ENCODE results near the gene OBSCN.

Gene OBSCN

DNA sequence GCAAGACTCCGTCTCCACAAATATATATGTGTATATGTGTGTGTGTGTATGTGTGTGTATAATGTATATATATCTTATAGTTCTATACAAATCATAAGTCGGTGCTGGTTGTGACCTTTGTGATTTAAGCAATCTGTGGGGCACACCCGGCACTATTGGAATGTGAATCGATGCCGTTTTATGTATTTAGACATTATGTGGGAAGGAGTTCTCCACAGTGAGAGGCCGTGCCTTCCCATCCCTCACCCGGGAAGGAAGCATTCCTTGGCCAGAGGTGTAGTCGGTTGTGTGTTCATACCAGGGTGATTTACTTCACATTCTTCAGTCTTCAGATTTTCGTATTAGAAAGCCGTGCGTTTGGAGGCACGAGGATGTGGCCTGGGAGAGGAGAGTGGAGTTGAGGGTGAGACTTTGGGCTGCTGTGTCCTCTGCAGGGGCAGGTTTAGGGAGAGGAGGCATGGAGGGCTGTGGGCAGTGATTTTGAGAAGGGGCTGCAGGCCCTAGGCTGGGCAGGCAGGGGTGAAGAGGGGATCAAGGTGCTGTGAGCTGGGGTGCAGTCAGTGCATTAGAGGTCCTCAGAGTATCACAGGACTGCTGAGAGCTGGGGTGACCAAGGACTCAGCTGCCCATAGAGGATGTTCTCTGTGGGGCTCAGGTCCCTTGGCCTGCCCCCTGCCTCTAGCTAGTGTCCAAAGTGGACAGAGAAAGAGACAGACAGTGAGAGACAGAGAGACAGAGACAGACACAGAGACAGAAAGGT, 141.0 kb downstream of the OBSCN start:
- Mint-ChIP-seq H3K27ac (peak overlapping the region; percentile 74), H3K27me3 (no peaks in the 10 kb centered on the region), H3K36me3 (peaks cover 5% of the 10 kb centered on the region), H3K4me1 (no peaks in the 10 kb centered on the region), H3K4me3 (no peak overlapping the region), H3K9me3 (no peaks in the 10 kb centered on the region)

DNA sequence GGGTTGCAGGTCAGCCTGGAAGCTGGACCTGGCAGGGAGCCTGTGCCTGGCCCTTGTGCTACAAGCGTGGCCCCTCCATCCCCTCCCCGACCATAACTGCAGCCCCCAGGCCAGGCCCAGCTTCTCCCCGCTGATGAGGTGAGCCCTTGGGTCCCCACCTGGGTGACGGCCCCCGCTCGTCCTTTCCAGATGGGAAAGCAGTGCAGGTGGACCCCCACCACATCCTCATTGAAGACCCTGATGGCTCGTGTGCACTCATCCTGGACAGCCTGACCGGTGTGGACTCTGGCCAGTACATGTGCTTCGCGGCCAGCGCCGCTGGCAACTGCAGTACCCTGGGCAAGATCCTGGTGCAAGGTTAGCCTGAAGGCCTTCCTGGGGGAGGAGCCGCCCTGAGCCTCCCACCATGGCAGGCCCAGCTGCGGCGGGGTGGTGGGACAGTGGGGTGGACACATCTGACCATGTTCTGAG, 141.9 kb downstream of the OBSCN start:
- Mint-ChIP-seq H3K36me3 (peaks cover 2% of the 10 kb centered on the region), H3K27ac (no peak overlapping the region), H3K4me3 (no peak overlapping the region), H3K9me3 (no peaks in the 10 kb centered on the region), H3K27me3 (no peaks in the 10 kb centered on the region), H3K4me1 (no peaks in the 10 kb centered on the region)

DNA sequence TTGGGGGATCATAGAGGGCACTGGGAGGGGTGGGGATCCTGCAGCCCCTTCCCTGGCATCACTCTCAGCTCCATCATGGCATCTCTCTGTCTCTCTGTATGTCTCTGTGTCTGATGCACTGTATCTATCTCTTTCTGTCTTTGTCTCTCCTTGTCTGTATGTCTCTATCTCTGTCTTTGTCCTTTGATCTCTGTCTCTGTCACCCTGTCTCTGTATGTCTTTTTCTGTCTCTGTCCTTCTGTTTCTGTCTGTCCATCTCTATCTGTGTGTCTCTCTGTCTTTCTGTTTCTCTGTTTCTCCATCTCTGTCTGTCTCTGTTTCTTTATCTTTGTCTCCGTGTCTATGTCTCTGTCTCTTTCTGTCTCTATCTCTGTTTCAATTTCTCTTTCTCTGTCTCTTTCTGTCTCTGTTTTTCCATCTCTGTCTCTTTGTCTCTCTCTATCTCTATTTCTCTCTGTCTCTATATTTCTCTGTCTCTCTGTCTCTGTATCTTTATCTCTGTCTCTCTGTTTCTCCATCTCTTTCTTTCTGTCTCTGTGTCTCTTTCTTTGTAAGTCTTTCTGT, 142.4 kb downstream of the OBSCN start:
- Mint-ChIP-seq H3K27me3 (no peaks in the 10 kb centered on the region), H3K9me3 (no peaks in the 10 kb centered on the region), H3K27ac (no peak overlapping the region), H3K4me3 (no peak overlapping the region), H3K36me3 (peaks cover 2% of the 10 kb centered on the region), H3K4me1 (no peaks in the 10 kb centered on the region)

DNA sequence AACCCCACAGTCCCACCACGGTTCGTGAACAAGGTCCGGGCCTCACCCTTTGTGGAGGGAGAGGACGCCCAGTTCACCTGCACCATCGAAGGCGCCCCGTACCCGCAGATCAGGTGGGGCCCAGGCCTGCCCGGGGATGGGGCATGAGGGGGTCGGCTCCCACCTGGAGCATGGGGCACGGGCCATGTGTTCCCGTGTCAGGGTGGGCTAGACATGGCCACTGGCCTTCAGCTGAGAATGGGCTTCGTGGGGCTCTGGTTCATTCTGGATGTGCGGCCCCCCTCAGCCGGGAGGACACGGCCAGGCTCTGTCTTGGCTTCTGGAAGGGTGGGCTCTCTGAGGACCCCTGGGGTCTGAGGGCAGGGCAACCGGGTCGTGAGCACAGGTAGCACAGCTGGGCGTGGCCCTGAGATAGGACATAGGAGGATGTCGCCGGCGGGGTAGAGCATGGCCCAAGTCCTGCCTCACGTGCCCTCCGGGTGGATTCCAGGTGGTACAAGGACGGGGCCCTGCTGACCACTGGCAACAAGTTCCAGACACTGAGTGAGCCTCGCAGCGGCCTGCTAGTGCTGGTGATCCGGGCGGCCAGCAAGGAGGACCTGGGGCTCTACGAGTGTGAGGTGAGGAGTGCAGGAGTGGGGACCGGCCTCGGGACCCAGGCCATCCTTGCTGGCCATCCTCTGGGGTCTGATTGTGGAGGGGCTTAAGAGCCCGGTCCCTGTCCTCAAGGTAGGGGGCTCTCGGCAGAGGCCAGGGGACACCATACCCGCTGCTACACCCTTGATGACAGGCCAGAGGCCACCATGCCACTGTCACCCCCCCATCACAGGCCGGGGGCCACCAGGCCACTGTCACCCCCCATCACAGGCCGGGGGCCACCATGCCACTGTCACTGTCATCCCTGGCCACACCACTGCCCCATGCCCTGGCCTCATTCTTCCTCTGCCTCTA, 143.3 kb downstream of the OBSCN start:
- no peaks in the 10 kb centered on the region for H3K27me3 Mint-ChIP-seq
- H3K27ac Mint-ChIP-seq: no peak overlapping the region
- no peaks in the 10 kb centered on the region for H3K9me3 Mint-ChIP-seq

DNA sequence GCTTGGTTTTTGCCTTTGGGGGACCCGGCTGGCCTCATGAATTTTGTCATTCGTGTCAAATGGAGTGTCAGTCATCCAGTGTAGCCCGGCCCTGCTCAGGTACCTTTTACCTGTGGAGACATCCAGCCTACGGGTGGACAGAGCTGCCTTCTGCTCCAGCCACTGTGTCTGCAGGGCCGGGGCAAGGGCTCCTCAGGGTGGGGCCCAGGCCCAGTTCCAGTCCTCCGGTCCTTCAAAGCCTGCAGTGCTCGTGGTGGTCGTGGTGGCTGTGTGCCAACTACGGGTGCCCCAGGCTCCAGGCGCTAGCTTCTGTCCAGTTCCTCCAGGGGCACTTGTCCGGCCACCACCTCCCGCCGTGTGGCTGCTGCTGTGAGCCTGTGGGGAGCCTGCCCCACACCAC, 144.0 kb downstream of the OBSCN start:
- Mint-ChIP-seq H3K27me3 (no peaks in the 10 kb centered on the region), H3K36me3 (peaks cover 2% of the 10 kb centered on the region), H3K4me1 (no peaks in the 10 kb centered on the region), H3K9me3 (no peaks in the 10 kb centered on the region), H3K4me3 (no peak overlapping the region), H3K27ac (no peak overlapping the region)

More for the DNA sequence above, 143.3 kb downstream of the OBSCN start:
- Mint-ChIP-seq H3K4me1 (no peaks in the 10 kb centered on the region), H3K36me3 (peaks cover 2% of the 10 kb centered on the region), H3K4me3 (no peak overlapping the region)

DNA sequence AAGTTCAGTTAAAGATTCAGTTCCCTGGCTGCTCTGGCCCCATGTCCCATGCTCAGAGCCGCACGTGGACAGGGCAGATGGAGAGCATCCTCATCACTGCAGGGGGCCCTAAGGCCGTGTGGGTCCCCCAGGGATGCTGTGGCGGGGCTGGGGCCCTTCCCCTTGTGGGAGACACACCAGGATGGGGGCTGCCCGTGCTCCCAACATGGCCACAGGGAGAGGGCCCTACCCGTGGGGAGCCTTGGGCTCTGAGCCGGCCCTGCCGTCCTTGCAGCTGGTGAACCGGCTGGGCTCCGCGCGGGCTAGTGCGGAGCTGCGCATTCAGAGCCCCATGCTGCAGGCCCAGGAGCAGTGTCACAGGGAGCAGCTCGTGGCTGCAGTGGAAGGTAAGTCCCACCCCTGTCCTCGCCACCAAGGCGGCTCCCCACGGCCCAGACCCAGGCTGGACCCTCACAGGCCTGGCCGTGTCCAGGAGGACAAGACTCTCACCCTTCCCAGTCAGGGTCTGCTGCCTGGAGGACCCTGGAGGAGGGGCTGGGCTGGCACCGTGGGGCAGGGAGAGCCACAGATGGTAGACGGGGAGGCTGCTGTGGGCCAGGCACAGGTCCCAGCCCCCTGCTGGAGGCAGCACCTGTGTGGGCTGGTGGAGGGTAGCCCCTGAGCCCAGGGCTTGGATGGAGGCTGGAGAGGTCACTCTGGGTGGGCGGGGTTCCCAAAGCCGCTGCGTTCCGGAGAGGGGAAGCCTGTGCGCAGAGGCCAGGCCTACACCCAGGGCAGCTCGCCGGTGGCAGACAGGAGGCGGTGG, 145.0 kb downstream of the OBSCN start:
- no peak overlapping the region for H3K4me3 Mint-ChIP-seq
- H3K27me3 Mint-ChIP-seq: no peaks in the 10 kb centered on the region
- no peaks in the 10 kb centered on the region for H3K4me1 Mint-ChIP-seq
- no peak overlapping the region for H3K27ac Mint-ChIP-seq
- H3K36me3 Mint-ChIP-seq: peaks cover 2% of the 10 kb centered on the region
- H3K9me3 Mint-ChIP-seq: no peaks in the 10 kb centered on the region

DNA sequence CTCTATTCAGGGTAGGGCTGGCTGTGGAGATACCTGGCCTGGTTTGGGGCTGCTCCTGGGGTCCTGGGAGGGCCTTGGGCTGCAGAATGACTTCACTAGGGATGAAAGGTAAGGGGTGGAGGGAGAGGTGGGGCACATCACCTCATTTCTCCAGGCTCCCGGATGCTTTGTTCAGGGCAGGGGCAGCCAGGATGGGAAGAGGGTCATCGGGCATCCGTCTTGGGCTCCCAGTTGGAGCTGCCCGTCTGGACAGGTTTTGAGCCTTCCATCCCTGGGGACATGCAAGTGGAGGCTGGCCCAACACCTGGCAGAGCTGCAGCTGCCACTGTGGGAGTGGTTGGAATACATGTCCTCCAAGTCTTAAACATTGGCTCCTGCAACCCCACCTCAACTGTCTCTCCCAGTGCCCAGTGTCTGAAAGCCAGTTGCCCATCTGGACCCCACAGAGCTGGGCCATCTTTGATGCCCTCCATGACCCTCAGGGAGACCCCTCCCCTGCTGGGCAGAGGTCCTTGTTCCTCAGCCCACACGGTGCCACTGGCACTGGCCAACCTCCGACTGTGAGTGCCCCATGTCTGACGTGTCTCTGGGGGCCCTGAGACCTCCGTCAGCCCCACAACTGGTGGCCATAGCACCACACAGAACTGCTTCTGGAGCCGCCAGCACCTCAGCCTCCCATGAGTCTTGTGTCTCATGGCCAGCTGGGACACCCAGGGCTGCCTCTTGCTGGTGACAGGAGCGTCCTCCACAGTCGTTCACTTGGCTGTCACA, 145.9 kb downstream of the OBSCN start:
- no peaks in the 10 kb centered on the region for H3K9me3 Mint-ChIP-seq

DNA sequence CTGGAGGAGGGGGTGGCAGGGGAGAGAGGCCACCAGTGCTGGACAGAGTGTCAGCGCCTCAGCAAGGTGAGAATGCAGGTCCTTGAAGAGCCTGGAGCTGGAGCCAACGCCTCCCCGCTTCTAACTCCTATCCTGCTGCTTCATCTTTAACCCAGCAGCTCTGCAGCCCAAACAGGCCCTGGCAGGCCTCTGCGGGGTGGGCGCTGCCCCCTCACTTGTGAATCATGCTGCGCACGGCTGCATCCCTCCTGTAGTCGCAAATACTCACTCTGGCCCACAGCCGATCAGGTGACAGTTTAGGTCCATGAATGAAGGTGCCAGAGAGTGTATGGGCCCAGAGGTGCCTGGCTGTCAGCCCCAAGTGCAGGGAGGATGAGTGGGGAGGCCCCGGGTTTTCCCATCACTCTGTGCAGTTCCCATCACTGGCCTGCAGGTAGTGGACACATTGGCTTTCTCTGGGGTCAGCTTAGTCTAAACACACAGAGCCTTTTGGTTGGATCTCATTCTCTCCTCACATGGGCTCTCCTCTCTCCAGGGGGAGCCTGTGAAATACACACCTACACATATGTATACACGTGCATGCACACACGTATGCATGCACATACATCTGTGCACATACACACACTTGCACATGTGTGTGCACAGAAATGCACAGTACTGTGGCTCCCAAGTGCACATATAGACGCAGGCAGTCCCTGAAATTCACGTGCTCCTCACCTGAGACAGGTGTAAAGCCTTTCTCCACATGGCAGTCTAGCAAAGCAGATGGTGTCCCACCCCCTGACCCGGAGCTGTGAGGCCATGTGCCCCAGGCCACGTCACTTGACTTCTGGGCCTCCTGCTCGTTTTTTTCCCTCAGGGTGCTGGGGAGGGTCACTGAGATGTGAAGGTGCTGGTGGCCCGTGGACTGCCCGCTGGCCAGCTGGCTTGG, 146.8 kb downstream of the OBSCN start:
- Mint-ChIP-seq H3K9me3 (no peaks in the 10 kb centered on the region), H3K27ac (peak overlapping the region; percentile 41), H3K4me3 (no peak overlapping the region), H3K27me3 (no peaks in the 10 kb centered on the region), H3K36me3 (peaks cover 2% of the 10 kb centered on the region), H3K4me1 (no peaks in the 10 kb centered on the region)

More for the DNA sequence above, 145.9 kb downstream of the OBSCN start:
- H3K4me3 Mint-ChIP-seq: no peak overlapping the region
- no peaks in the 10 kb centered on the region for H3K27me3 Mint-ChIP-seq
- no peaks in the 10 kb centered on the region for H3K4me1 Mint-ChIP-seq
- no peak overlapping the region for H3K27ac Mint-ChIP-seq
- peaks cover 2% of the 10 kb centered on the region for H3K36me3 Mint-ChIP-seq

DNA sequence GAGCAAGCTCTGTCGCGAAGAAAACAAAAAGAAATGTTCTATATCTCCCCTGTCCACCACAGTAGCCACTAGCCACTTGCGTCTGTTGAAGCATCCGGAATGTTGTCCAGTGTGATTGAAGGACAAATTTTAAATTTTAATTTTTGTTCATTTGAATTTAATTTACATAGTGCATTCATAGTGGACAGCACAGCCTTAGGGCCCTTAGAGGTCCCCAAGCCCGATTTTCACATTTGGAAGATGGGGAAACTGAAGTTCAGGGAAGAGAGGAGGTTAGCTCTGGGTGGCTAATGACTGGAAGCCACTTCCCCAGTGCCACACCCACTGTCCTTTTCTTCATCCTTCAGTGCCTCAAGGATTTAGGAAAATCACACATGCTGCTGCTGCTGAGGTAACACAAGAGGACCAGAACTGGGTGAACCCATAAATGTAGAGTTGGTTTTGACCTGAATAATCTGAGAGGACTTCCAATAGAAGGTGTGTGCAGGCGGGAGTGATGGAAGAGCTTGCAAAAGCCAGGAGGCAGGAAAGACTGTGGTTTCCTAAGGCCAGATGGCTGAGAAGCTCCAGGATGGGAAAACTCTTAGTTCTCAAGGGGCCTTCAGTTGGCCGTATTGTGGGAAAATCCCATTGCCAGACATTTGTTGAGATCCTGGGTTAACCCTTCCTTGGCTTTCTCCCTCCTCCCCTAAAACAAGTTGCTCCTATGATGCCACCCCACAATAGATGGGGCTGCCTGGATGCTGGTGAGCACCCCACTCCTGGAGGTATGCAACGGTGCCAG, 149.2 kb downstream of the OBSCN start:
- H3K36me3 Mint-ChIP-seq: no peaks in the 10 kb centered on the region
- no peaks in the 10 kb centered on the region for H3K27me3 Mint-ChIP-seq
- H3K9me3 Mint-ChIP-seq: no peaks in the 10 kb centered on the region
- no peaks in the 10 kb centered on the region for H3K4me1 Mint-ChIP-seq
- no peak overlapping the region for H3K4me3 Mint-ChIP-seq
- no peak overlapping the region for H3K27ac Mint-ChIP-seq

DNA sequence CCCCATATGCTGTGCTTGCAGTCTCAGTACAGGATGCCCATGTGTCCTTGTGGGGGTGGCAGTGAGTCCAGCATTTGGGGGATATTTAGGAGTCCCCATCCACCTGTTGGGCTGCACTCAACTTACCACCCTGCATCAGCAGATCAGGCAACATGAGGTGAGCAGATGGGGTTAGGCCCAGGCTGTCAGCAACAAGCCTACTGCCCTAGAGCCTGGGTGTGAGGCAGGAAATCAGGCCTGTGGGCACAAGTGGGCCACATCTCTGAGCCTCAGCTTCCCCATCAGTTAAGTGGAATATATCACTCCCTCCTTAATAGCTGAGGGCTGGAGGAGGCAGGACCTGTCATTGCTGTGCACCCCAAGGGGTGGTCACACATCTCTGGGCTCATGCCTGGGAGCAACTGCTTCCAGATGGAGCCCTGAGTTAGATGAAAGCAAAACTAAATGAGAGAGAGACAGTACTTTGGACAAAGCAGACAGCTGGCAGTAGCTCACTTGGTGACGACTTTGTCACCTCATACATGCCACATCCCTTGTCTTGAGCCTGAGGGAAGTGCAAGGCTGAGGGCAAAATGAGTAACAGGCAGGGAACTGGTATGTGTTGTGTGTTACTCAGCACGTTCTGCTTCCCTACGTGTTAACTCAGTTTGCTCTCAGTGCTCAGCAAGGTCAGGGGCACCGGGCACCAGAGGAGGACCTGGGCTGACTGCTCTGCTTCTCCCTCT, 150.4 kb downstream of the OBSCN start:
- Mint-ChIP-seq H3K4me1 (no peaks in the 10 kb centered on the region), H3K27ac (no peak overlapping the region), H3K4me3 (no peak overlapping the region), H3K9me3 (no peaks in the 10 kb centered on the region), H3K36me3 (no peaks in the 10 kb centered on the region), H3K27me3 (no peaks in the 10 kb centered on the region)

DNA sequence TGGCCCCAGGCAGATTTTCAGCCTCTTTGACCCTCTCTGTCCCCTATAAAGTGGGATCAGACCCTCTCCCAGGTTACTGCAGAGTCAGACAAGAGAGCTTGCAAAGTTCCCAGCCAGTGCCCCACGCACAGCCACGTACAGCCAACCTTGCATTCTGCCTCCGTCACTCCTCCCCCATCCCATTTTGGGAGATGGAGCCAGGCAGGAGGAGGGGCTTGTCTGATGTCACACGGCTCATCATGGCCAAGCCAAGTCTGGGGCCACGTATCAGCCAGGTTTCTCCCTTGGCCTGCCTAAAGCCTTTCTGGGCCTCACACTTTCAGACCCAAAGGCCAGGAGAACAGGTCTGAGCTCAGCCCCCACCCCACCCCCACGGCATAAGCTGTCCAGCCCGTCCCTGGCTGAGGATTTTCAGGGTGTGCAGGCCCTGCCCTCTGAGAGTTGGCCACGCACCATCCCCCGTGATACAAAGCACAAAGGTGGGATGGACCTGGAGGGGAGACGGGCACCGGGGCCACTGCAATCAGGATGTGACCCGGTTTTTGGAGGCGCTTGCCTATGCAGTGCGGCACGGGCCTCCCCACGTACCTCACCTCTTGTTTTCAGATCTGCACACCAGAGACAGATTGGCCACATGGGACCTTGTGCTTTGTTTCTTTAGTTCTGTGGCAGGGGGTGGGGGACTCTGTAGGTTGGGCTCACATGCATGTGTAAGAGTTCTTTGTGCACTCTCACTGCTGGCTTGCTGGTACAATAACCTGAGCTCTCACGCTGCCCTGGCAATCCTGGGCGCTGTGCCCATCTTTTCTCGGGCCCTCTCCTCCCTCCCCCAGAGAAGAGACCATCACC, 151.1 kb downstream of the OBSCN start:
- Mint-ChIP-seq H3K4me3 (no peak overlapping the region), H3K4me1 (no peaks in the 10 kb centered on the region), H3K27me3 (no peaks in the 10 kb centered on the region), H3K36me3 (peaks cover 1% of the 10 kb centered on the region), H3K9me3 (no peaks in the 10 kb centered on the region), H3K27ac (no peak overlapping the region)
